ENCODE data around the gene AOPEP. TPM values are rescaled to one million over a fixed set of nuclear protein-coding genes. Genes with fewer than 3 reads are reported as not detected.

The AOPEP gene
- total RNA-seq, 1 experiment from 2014 or later = 39.6 TPM

GRCh38 chr9:94850540-94851434 lies 124.3 kb downstream of the AOPEP start:
- Histone ChIP-seq H3K27ac (no peak overlapping the region), H3K4me1 (replicated peaks) (peaks cover 6% of the 10 kb centered on the region; the same call in 1 of the 2 replicates), H3K27me3 (replicated peaks) (no peaks in the 10 kb centered on the region), H3K36me3 (no peaks in the 10 kb centered on the region), H3K9me3 (replicated peaks) (no peaks in the 10 kb centered on the region), H3K4me3 (no peak overlapping the region)
- no peak for DNase-seq (ENCODE audit: low read depth in 1 of 2, low spot score in 2 of 2)

GRCh38 chr9:94851467-94851866 lies 125.0 kb downstream of the AOPEP start:
- no peak overlapping the region for H3K27ac ChIP-seq
- H3K4me3 ChIP-seq = no peak overlapping the region
- H3K9me3 ChIP-seq (replicated peaks) = no peaks in the 10 kb centered on the region
- no peaks in the 10 kb centered on the region for H3K27me3 ChIP-seq (replicated peaks)
- no peak for DNase-seq (ENCODE audit: low read depth in 1 of 2, low spot score in 2 of 2)
- H3K36me3 ChIP-seq = no peaks in the 10 kb centered on the region
- H3K4me1 ChIP-seq (replicated peaks) = peaks cover 6% of the 10 kb centered on the region; the same call in 1 of the 2 replicates

GRCh38 chr9:94851892-94852291 lies 125.4 kb downstream of the AOPEP start:
- Histone ChIP-seq H3K4me1 (replicated peaks) (peaks cover 6% of the 10 kb centered on the region; the same call in 1 of the 2 replicates), H3K36me3 (no peaks in the 10 kb centered on the region), H3K27me3 (replicated peaks) (no peaks in the 10 kb centered on the region), H3K9me3 (replicated peaks) (no peaks in the 10 kb centered on the region), H3K4me3 (no peak overlapping the region), H3K27ac (no peak overlapping the region)
- DNase-seq (ENCODE audit: low read depth in 1 of 2, low spot score in 2 of 2) = no peak

- Histone ChIP-seq H3K27me3 (replicated peaks) (no peaks in the 10 kb centered on the region), H3K36me3 (no peaks in the 10 kb centered on the region), H3K9me3 (replicated peaks) (no peaks in the 10 kb centered on the region), H3K27ac (no peak overlapping the region), H3K4me1 (replicated peaks) (peaks cover 3% of the 10 kb centered on the region; the same call in 1 of the 2 replicates), H3K4me3 (no peak overlapping the region)
- no peak for DNase-seq (ENCODE audit: low read depth in 1 of 2, low spot score in 2 of 2)
Observed at GRCh38 chr9:94852373-94852772, 125.9 kb downstream of the AOPEP start.

- no peak for DNase-seq (ENCODE audit: low read depth in 1 of 2, low spot score in 2 of 2)
- Histone ChIP-seq H3K27me3 (replicated peaks) (no peaks in the 10 kb centered on the region), H3K9me3 (replicated peaks) (no peaks in the 10 kb centered on the region), H3K27ac (no peak overlapping the region), H3K4me1 (replicated peaks) (no peaks in the 10 kb centered on the region), H3K36me3 (no peaks in the 10 kb centered on the region), H3K4me3 (no peak overlapping the region)
Observed at GRCh38 chr9:94853887-94854286, 127.4 kb downstream of the AOPEP start.

GRCh38 chr9:94855903-94856302 lies 129.4 kb downstream of the AOPEP start:
- Histone ChIP-seq H3K9me3 (replicated peaks) (no peaks in the 10 kb centered on the region), H3K27ac (no peak overlapping the region), H3K4me1 (replicated peaks) (peaks cover 9% of the 10 kb centered on the region), H3K4me3 (no peak overlapping the region), H3K27me3 (replicated peaks) (no peaks in the 10 kb centered on the region), H3K36me3 (no peaks in the 10 kb centered on the region)
- DNase-seq (ENCODE audit: low read depth in 1 of 2, low spot score in 2 of 2) = no peak

GRCh38 chr9:94857791-94858190 lies 131.3 kb downstream of the AOPEP start:
- H3K4me3 ChIP-seq = no peak overlapping the region
- peaks cover 23% of the 10 kb centered on the region for H3K4me1 ChIP-seq (replicated peaks)
- DNase-seq (ENCODE audit: low read depth in 1 of 2, low spot score in 2 of 2) = no peak
- no peaks in the 10 kb centered on the region for H3K9me3 ChIP-seq (replicated peaks)
- H3K27me3 ChIP-seq (replicated peaks) = no peaks in the 10 kb centered on the region
- H3K36me3 ChIP-seq = no peaks in the 10 kb centered on the region
- no peak overlapping the region for H3K27ac ChIP-seq

GRCh38 chr9:94859226-94859625 lies 132.7 kb downstream of the AOPEP start:
- H3K4me3 ChIP-seq = no peak overlapping the region
- no peak for DNase-seq (ENCODE audit: low read depth in 1 of 2, low spot score in 2 of 2)
- H3K9me3 ChIP-seq (replicated peaks) = no peaks in the 10 kb centered on the region
- H3K27me3 ChIP-seq (replicated peaks) = no peaks in the 10 kb centered on the region
- H3K27ac ChIP-seq = no peak overlapping the region
- no peaks in the 10 kb centered on the region for H3K36me3 ChIP-seq
- peaks cover 30% of the 10 kb centered on the region for H3K4me1 ChIP-seq (replicated peaks)

GRCh38 chr9:94859891-94860290 lies 133.4 kb downstream of the AOPEP start:
- Histone ChIP-seq H3K4me3 (no peak overlapping the region), H3K36me3 (no peaks in the 10 kb centered on the region), H3K4me1 (replicated peaks) (peaks cover 34% of the 10 kb centered on the region), H3K27me3 (replicated peaks) (no peaks in the 10 kb centered on the region), H3K27ac (no peak overlapping the region), H3K9me3 (replicated peaks) (no peaks in the 10 kb centered on the region)
- no peak for DNase-seq (ENCODE audit: low read depth in 1 of 2, low spot score in 2 of 2)

GRCh38 chr9:94860678-94861588 lies 134.4 kb downstream of the AOPEP start:
- H3K27ac ChIP-seq = peak overlapping the region; percentile 53
- H3K27me3 ChIP-seq (replicated peaks) = no peaks in the 10 kb centered on the region
- no peaks in the 10 kb centered on the region for H3K36me3 ChIP-seq
- peak; percentile 73 to 75 for DNase-seq (ENCODE audit: low read depth in 1 of 2, low spot score in 2 of 2)
- peaks cover 45% of the 10 kb centered on the region for H3K4me1 ChIP-seq (replicated peaks)
- H3K9me3 ChIP-seq (replicated peaks) = no peaks in the 10 kb centered on the region
- H3K4me3 ChIP-seq = no peak overlapping the region

GRCh38 chr9:94861589-94862272 lies 135.2 kb downstream of the AOPEP start:
- Histone ChIP-seq H3K4me1 (replicated peaks) (peaks cover 53% of the 10 kb centered on the region), H3K36me3 (no peaks in the 10 kb centered on the region), H3K27ac (peak overlapping the region; percentile 53), H3K9me3 (replicated peaks) (no peaks in the 10 kb centered on the region), H3K4me3 (no peak overlapping the region), H3K27me3 (replicated peaks) (no peaks in the 10 kb centered on the region)
- no peak for DNase-seq (ENCODE audit: low read depth in 1 of 2, low spot score in 2 of 2)

- Histone ChIP-seq H3K9me3 (replicated peaks) (no peaks in the 10 kb centered on the region), H3K27me3 (replicated peaks) (no peaks in the 10 kb centered on the region), H3K27ac (0 out of 2 replicates have a peak overlapping the region, but pooled peaks have one; percentile 93), H3K4me3 (no peak overlapping the region), H3K36me3 (no peaks in the 10 kb centered on the region), H3K4me1 (replicated peaks) (peaks cover 76% of the 10 kb centered on the region)
- DNase-seq (ENCODE audit: low read depth in 1 of 2, low spot score in 2 of 2) = no peak
Observed at GRCh38 chr9:94864196-94864595, 137.7 kb downstream of the AOPEP start.

GRCh38 chr9:94864862-94865509 lies 138.5 kb downstream of the AOPEP start:
- no peaks in the 10 kb centered on the region for H3K9me3 ChIP-seq (replicated peaks)
- H3K4me3 ChIP-seq = no peak overlapping the region
- H3K4me1 ChIP-seq (replicated peaks) = peaks cover 82% of the 10 kb centered on the region
- peak overlapping the region; percentile 93 for H3K27ac ChIP-seq
- no peak for DNase-seq (ENCODE audit: low read depth in 1 of 2, low spot score in 2 of 2)
- H3K36me3 ChIP-seq = no peaks in the 10 kb centered on the region
- no peaks in the 10 kb centered on the region for H3K27me3 ChIP-seq (replicated peaks)

All from SJSA1 (cell line).